Right hindlimb (tissue), 1 donor: ENCODE data around the gene GPSM1.

Experiments used
- DNase-seq: peaks from one replicate; pipeline ENCODE4 v3.0.0-alpha.2; 2018

GPSM1 gene

GRCh38 chr9:136327304-136327974, at the start of gene GPSM1:
Gene GPSM1, plus strand, starts transcription at chr9:136327539. Its CDS starts 157 bp downstream, at chr9:136327696.
- DNase-seq: peak; percentile 74

- no peak for DNase-seq
Observed at GRCh38 chr9:136277746-136278145, 49.6 kb upstream of the GPSM1 start.

GRCh38 chr9:136278221-136278620, 49.1 kb upstream of the GPSM1 start:
- DNase-seq: no peak

GRCh38 chr9:136278894-136279293, 48.4 kb upstream of the GPSM1 start:
- DNase-seq: no peak

- no peak for DNase-seq
Observed at GRCh38 chr9:136279471-136279870, 47.9 kb upstream of the GPSM1 start.

- DNase-seq: no peak
Observed at GRCh38 chr9:136280535-136281315, 46.6 kb upstream of the GPSM1 start.

GRCh38 chr9:136281421-136282271, 45.7 kb upstream of the GPSM1 start:
- no peak for DNase-seq

- DNase-seq: no peak
Observed at GRCh38 chr9:136282272-136282861, 45.0 kb upstream of the GPSM1 start.

GRCh38 chr9:136283291-136284235, 43.8 kb upstream of the GPSM1 start:
- peak; percentile 81 for DNase-seq

- no peak for DNase-seq
Observed at GRCh38 chr9:136284311-136284710, 43.0 kb upstream of the GPSM1 start.

- DNase-seq: no peak
Observed at GRCh38 chr9:136284951-136285350, 42.4 kb upstream of the GPSM1 start.

GRCh38 chr9:136285501-136286358, 41.6 kb upstream of the GPSM1 start:
- DNase-seq: no peak

- DNase-seq: no peak
Observed at GRCh38 chr9:136286359-136286986, 40.9 kb upstream of the GPSM1 start.

- no peak for DNase-seq
Observed at GRCh38 chr9:136286987-136287379, 40.4 kb upstream of the GPSM1 start.

GRCh38 chr9:136287960-136288753, 39.2 kb upstream of the GPSM1 start:
- no peak for DNase-seq

GRCh38 chr9:136289651-136290507, 37.5 kb upstream of the GPSM1 start:
- no peak for DNase-seq

GRCh38 chr9:136290508-136291000, 36.8 kb upstream of the GPSM1 start:
- DNase-seq: no peak

GRCh38 chr9:136291306-136292025, 35.9 kb upstream of the GPSM1 start:
- DNase-seq: no peak
